ENCODE results near the gene MRPS18A. TPM values are rescaled to one million over a fixed set of nuclear protein-coding genes. Genes with fewer than 3 reads are reported as not detected.
A peak's percentile ranks its signal among the peaks of the same experiment; 100 is the strongest.

The MRPS18A gene
- polyA plus RNA-seq, 4 donors = 51.2 to 107 (median 65.1) TPM

- FAIRE-seq (no peak), DNase-seq (no peak)
- H3K4me1 ChIP-seq (ENCODE audit: control insufficient read depth in 3 of 3, insufficient read depth in 2 of 3, low read depth in 1 of 3, low read length in 2 of 3) = peaks cover 0 to 2% (median 0%) of the 10 kb centered on the region in 3 donors
- peaks cover 0 to 9% of the 10 kb centered on the region in 2 donors for H3K9me3 ChIP-seq (ENCODE audit: control insufficient read depth in 2 of 2, insufficient read depth in 1 of 2, low read depth in 1 of 2, low read length in 1 of 2)
- no peak overlapping the region for H3K27ac ChIP-seq (ENCODE audit: low read depth in 1 of 3, low read length in 2 of 3)
- no peaks in the 10 kb centered on the region for H3K36me3 ChIP-seq (ENCODE audit: control insufficient read depth in 3 of 3, insufficient read depth in 2 of 3, low read depth in 1 of 3, low read length in 3 of 3)
- H3K27me3 ChIP-seq (ENCODE audit: control insufficient read depth in 3 of 3, insufficient read depth in 3 of 3, low read length in 3 of 3) = no peaks in the 10 kb centered on the region
- H3K4me3 ChIP-seq (ENCODE audit: low read depth in 1 of 3, low read length in 3 of 3) = no peak overlapping the region
Measured at GRCh38 chr6:43730634-43731033, 43.0 kb upstream of the MRPS18A start.

GRCh38 chr6:43729537-43729936 lies 41.9 kb upstream of the MRPS18A start:
- 17 to 66% (median 46%) methylated on average over 6 of the region's 6 CpGs for WGBS, 3 donors
- Histone ChIP-seq H3K4me1 (ENCODE audit: control insufficient read depth in 3 of 3, insufficient read depth in 2 of 3, low read depth in 1 of 3, low read length in 2 of 3) (peaks cover 2 to 9% (median 5%) of the 10 kb centered on the region in 3 donors), H3K9me3 (ENCODE audit: control insufficient read depth in 2 of 2, insufficient read depth in 1 of 2, low read depth in 1 of 2, low read length in 1 of 2) (peaks cover 0 to 8% of the 10 kb centered on the region in 2 donors), H3K27ac (ENCODE audit: low read depth in 1 of 3, low read length in 2 of 3) (no peak overlapping the region), H3K27me3 (ENCODE audit: control insufficient read depth in 3 of 3, insufficient read depth in 3 of 3, low read length in 3 of 3) (no peaks in the 10 kb centered on the region), H3K4me3 (ENCODE audit: low read depth in 1 of 3, low read length in 3 of 3) (no peak overlapping the region), H3K36me3 (ENCODE audit: control insufficient read depth in 3 of 3, insufficient read depth in 2 of 3, low read depth in 1 of 3, low read length in 3 of 3) (no peaks in the 10 kb centered on the region)
- peak in 1 of 2 donors; percentile 80 for DNase-seq
- no peak for FAIRE-seq

- WGBS, 3 donors = 17 to 61% (median 46%) methylated on average over 2 of the region's 2 CpGs
- no peak for FAIRE-seq
Measured at GRCh38 chr6:43728586-43728985, 41.0 kb upstream of the MRPS18A start.

GRCh38 chr6:43727634-43728033 lies 40.0 kb upstream of the MRPS18A start:
- Histone ChIP-seq H3K4me1 (ENCODE audit: control insufficient read depth in 3 of 3, insufficient read depth in 2 of 3, low read depth in 1 of 3, low read length in 2 of 3) (peaks cover 2 to 11% (median 6%) of the 10 kb centered on the region in 3 donors), H3K27ac (ENCODE audit: low read depth in 1 of 3, low read length in 2 of 3) (no peak overlapping the region), H3K27me3 (ENCODE audit: control insufficient read depth in 3 of 3, insufficient read depth in 3 of 3, low read length in 3 of 3) (no peaks in the 10 kb centered on the region), H3K4me3 (ENCODE audit: low read depth in 1 of 3, low read length in 3 of 3) (no peak overlapping the region), H3K36me3 (ENCODE audit: control insufficient read depth in 3 of 3, insufficient read depth in 2 of 3, low read depth in 1 of 3, low read length in 3 of 3) (no peaks in the 10 kb centered on the region), H3K9me3 (ENCODE audit: control insufficient read depth in 2 of 2, insufficient read depth in 1 of 2, low read depth in 1 of 2, low read length in 1 of 2) (peaks cover 0 to 8% of the 10 kb centered on the region in 2 donors)
- DNase-seq = no peak
- FAIRE-seq = no peak
- WGBS, 3 donors = 71 to 88% (median 87%) methylated on average over 3 of the region's 3 CpGs

More at GRCh38 chr6:43728586-43728985, 41.0 kb upstream of the MRPS18A start:
- Histone ChIP-seq H3K9me3 (ENCODE audit: control insufficient read depth in 2 of 2, insufficient read depth in 1 of 2, low read depth in 1 of 2, low read length in 1 of 2) (peaks cover 0 to 8% of the 10 kb centered on the region in 2 donors), H3K36me3 (ENCODE audit: control insufficient read depth in 3 of 3, insufficient read depth in 2 of 3, low read depth in 1 of 3, low read length in 3 of 3) (no peaks in the 10 kb centered on the region), H3K27me3 (ENCODE audit: control insufficient read depth in 3 of 3, insufficient read depth in 3 of 3, low read length in 3 of 3) (no peaks in the 10 kb centered on the region), H3K4me1 (ENCODE audit: control insufficient read depth in 3 of 3, insufficient read depth in 2 of 3, low read depth in 1 of 3, low read length in 2 of 3) (peaks cover 2 to 11% (median 6%) of the 10 kb centered on the region in 3 donors), H3K27ac (ENCODE audit: low read depth in 1 of 3, low read length in 2 of 3) (no peak overlapping the region), H3K4me3 (ENCODE audit: low read depth in 1 of 3, low read length in 3 of 3) (no peak overlapping the region)
- peak in 1 of 2 donors; percentile 18 for DNase-seq

DNA sequence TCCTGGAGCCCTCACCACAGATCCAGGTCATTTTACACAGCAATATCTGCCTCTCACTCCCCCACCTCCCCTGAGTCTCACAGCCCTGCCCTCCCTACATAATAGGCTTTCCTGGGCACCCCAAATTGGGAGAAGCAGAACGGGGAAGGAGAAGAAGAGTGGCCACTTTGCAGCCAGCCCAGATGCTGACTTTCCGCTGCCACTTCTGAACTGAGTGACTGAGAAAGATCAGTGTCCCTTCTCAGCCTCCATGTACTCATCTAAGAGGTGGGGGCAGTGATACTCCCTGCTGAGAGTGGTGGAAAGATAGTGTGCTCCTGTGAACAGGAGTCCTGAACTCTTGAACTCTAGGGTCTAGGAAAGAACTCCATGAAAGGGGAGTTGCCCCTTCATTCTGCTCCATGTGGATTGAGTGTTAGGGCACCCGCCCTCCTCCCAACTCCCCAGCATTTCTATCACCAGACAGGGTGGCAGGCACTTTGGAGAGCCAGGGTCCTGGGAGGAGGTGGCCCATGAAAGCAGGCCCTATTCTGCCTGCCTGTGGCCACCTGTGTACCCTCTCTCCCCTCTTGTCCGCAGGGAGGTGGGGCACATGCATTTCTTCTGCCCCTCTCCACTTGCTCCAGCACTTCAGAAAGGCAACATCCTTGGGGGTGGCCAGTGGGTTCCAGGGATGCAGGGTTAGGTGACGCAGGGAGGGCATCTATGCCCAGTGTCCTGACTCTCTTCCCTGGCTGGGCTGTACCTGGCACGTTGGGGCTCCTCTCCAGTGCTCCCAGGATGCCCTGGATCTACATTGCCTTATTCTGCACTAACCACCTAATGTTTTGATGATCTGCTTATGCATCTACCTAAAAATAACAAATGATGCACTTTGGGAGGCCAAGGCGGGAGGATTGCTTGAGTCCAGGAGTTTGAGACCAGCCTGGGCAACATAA lies 38.3 kb upstream of the MRPS18A start:
- Histone ChIP-seq H3K4me1 (ENCODE audit: control insufficient read depth in 3 of 3, insufficient read depth in 2 of 3, low read depth in 1 of 3, low read length in 2 of 3) (peaks cover 2 to 11% (median 6%) of the 10 kb centered on the region in 3 donors), H3K36me3 (ENCODE audit: control insufficient read depth in 3 of 3, insufficient read depth in 2 of 3, low read depth in 1 of 3, low read length in 3 of 3) (no peaks in the 10 kb centered on the region), H3K27ac (ENCODE audit: low read depth in 1 of 3, low read length in 2 of 3) (peak overlapping the region in 1 of 3 donors; percentile 11), H3K4me3 (ENCODE audit: low read depth in 1 of 3, low read length in 3 of 3) (no peak overlapping the region), H3K27me3 (ENCODE audit: control insufficient read depth in 3 of 3, insufficient read depth in 3 of 3, low read length in 3 of 3) (no peaks in the 10 kb centered on the region), H3K9me3 (ENCODE audit: control insufficient read depth in 2 of 2, insufficient read depth in 1 of 2, low read depth in 1 of 2, low read length in 1 of 2) (peaks cover 0 to 8% of the 10 kb centered on the region in 2 donors)
- 90 to 93% (median 90%) methylated on average over 7 of the region's 7 CpGs for WGBS, 3 donors
- DNase-seq = no peak
- FAIRE-seq = no peak

GRCh38 chr6:43724914-43725642 lies 37.5 kb upstream of the MRPS18A start:
- no peaks in the 10 kb centered on the region for H3K27me3 ChIP-seq (ENCODE audit: control insufficient read depth in 3 of 3, insufficient read depth in 3 of 3, low read length in 3 of 3)
- WGBS, 3 donors = 17 to 33% (median 17%) methylated on average over 16 to 17 of the region's 17 CpGs
- H3K4me1 ChIP-seq (ENCODE audit: control insufficient read depth in 3 of 3, insufficient read depth in 2 of 3, low read depth in 1 of 3, low read length in 2 of 3) = peaks cover 2 to 11% (median 6%) of the 10 kb centered on the region in 3 donors
- H3K27ac ChIP-seq (ENCODE audit: low read depth in 1 of 3, low read length in 2 of 3) = peak overlapping the region in 1 of 3 donors; percentile 11
- peaks cover 0 to 5% of the 10 kb centered on the region in 2 donors for H3K9me3 ChIP-seq (ENCODE audit: control insufficient read depth in 2 of 2, insufficient read depth in 1 of 2, low read depth in 1 of 2, low read length in 1 of 2)
- FAIRE-seq = no peak
- DNase-seq = peak; percentile 55 to 86
- H3K36me3 ChIP-seq (ENCODE audit: control insufficient read depth in 3 of 3, insufficient read depth in 2 of 3, low read depth in 1 of 3, low read length in 3 of 3) = no peaks in the 10 kb centered on the region
- H3K4me3 ChIP-seq (ENCODE audit: low read depth in 1 of 3, low read length in 3 of 3) = no peak overlapping the region

DNA sequence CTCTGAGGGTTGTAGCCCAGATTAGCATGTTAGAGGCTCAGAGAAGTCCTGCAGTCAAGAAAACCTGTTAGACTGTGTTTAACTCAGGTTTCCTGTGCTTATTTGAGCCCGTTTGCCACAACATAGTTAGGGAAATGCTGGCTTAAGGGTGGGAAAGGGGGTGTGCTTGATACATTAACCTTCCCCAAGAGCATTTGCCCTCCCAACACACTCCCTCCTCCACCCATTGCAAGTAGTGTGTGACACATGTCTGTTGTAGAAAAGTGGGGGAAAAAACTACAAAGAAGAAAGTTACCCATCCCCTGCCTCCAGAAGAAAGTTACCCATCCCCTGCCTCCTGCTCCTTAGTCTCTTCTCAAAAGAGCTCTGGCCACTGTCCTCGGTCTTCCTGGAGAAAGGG lies 36.8 kb upstream of the MRPS18A start:
- DNase-seq = no peak
- WGBS, 3 donors = 45 to 76% (median 61%) methylated on average over 2 of the region's 2 CpGs
- Histone ChIP-seq H3K9me3 (ENCODE audit: control insufficient read depth in 2 of 2, insufficient read depth in 1 of 2, low read depth in 1 of 2, low read length in 1 of 2) (no peaks in the 10 kb centered on the region), H3K4me3 (ENCODE audit: low read depth in 1 of 3, low read length in 3 of 3) (no peak overlapping the region), H3K27ac (ENCODE audit: low read depth in 1 of 3, low read length in 2 of 3) (peak overlapping the region in 1 of 3 donors; percentile 19), H3K4me1 (ENCODE audit: control insufficient read depth in 3 of 3, insufficient read depth in 2 of 3, low read depth in 1 of 3, low read length in 2 of 3) (peaks cover 2 to 11% (median 6%) of the 10 kb centered on the region in 3 donors), H3K36me3 (ENCODE audit: control insufficient read depth in 3 of 3, insufficient read depth in 2 of 3, low read depth in 1 of 3, low read length in 3 of 3) (no peaks in the 10 kb centered on the region), H3K27me3 (ENCODE audit: control insufficient read depth in 3 of 3, insufficient read depth in 3 of 3, low read length in 3 of 3) (no peaks in the 10 kb centered on the region)
- FAIRE-seq = no peak

GRCh38 chr6:43723737-43724295 lies 36.2 kb upstream of the MRPS18A start:
- peak overlapping the region in 1 of 3 donors; percentile 19 for H3K27ac ChIP-seq (ENCODE audit: low read depth in 1 of 3, low read length in 2 of 3)
- H3K36me3 ChIP-seq (ENCODE audit: control insufficient read depth in 3 of 3, insufficient read depth in 2 of 3, low read depth in 1 of 3, low read length in 3 of 3) = no peaks in the 10 kb centered on the region
- H3K9me3 ChIP-seq (ENCODE audit: control insufficient read depth in 2 of 2, insufficient read depth in 1 of 2, low read depth in 1 of 2, low read length in 1 of 2) = no peaks in the 10 kb centered on the region
- DNase-seq = peak; percentile 89 to 91
- peaks cover 0 to 11% (median 6%) of the 10 kb centered on the region in 3 donors for H3K4me1 ChIP-seq (ENCODE audit: control insufficient read depth in 3 of 3, insufficient read depth in 2 of 3, low read depth in 1 of 3, low read length in 2 of 3)
- WGBS, 3 donors = 20 to 51% (median 35%) methylated on average over 9 of the region's 9 CpGs
- no peak for FAIRE-seq
- H3K4me3 ChIP-seq (ENCODE audit: low read depth in 1 of 3, low read length in 3 of 3) = no peak overlapping the region
- H3K27me3 ChIP-seq (ENCODE audit: control insufficient read depth in 3 of 3, insufficient read depth in 3 of 3, low read length in 3 of 3) = no peaks in the 10 kb centered on the region

Data from small intestine (tissue), 7 donors.